Stimulated activated CD8-positive, alpha-beta memory T cell treated with anti-CD3 and anti-CD28 coated beads, Interleukin-12 subunit alpha, Interleukin-12 subunit beta, amount 100 ng/mL, for 1 hour (primary cell): ENCODE measurements around the gene WFIKKN1.

Experiments
- DNase-seq: peaks from one replicate; pipeline ENCODE4 v3.0.0-alpha.2; 2020; ENCODE audit warnings: low read depth

The WFIKKN1 gene

GRCh38 chr16:657487-657886 is 26.7 kb downstream of the WFIKKN1 start:
- no peak for DNase-seq

GRCh38 chr16:658679-659571 is 28.1 kb downstream of the WFIKKN1 start:
- DNase-seq = no peak

- DNase-seq = no peak
Observed at GRCh38 chr16:659618-660017, 28.8 kb downstream of the WFIKKN1 start.

GRCh38 chr16:660132-660458 is 29.3 kb downstream of the WFIKKN1 start:
- no peak for DNase-seq

GRCh38 chr16:660459-661183 is 29.8 kb downstream of the WFIKKN1 start:
- peak; percentile 28 for DNase-seq

- no peak for DNase-seq
Observed at GRCh38 chr16:661184-661821, 30.5 kb downstream of the WFIKKN1 start.

GRCh38 chr16:662095-662494 is 31.3 kb downstream of the WFIKKN1 start:
- no peak for DNase-seq

GRCh38 chr16:662597-662996 is 31.8 kb downstream of the WFIKKN1 start:
- no peak for DNase-seq

GRCh38 chr16:666572-666971 is 35.8 kb downstream of the WFIKKN1 start:
- no peak for DNase-seq

GRCh38 chr16:667113-667779 is 36.5 kb downstream of the WFIKKN1 start:
- DNase-seq = no peak

GRCh38 chr16:667780-668518 is 37.2 kb downstream of the WFIKKN1 start, which contains the start of gene RHOT2:
RHOT2 (plus strand) TSS chr16:668132; CDS start chr16:668200, 68 bp downstream.
- DNase-seq = peak; percentile 83

- no peak for DNase-seq
Observed at GRCh38 chr16:668519-669171, 37.9 kb downstream of the WFIKKN1 start.

GRCh38 chr16:669666-670065 is 38.9 kb downstream of the WFIKKN1 start:
- no peak for DNase-seq

GRCh38 chr16:670485-671352 is 39.9 kb downstream of the WFIKKN1 start:
- no peak for DNase-seq

- DNase-seq = no peak
Observed at GRCh38 chr16:671353-672131, 40.8 kb downstream of the WFIKKN1 start.

GRCh38 chr16:672371-672770 is 41.6 kb downstream of the WFIKKN1 start:
- DNase-seq = no peak

- DNase-seq = no peak
Observed at GRCh38 chr16:672851-673250, 42.1 kb downstream of the WFIKKN1 start.

- DNase-seq = no peak
Observed at GRCh38 chr16:673399-673991, 42.7 kb downstream of the WFIKKN1 start.
